GM18499 (cell line): ENCODE measurements around the gene LRP2.
A peak's percentile ranks its signal among the peaks of the same experiment; 100 is the strongest.
"Not testable (repeated sequence)": the region's sequence is repeated elsewhere in the genome, so short reads cannot be mapped to it uniquely, and the experiment has no call there.

ENCODE experiments used
- ATAC-seq: cut with Tn5 transposase; IDR thresholded peaks from one replicate; pipeline ENCODE4 v1.9.1; 2021; ENCODE audit warnings: moderate number of reproducible peaks; ENCODE audit not compliant: insufficient read depth, unreplicated experiment

Gene LRP2

DNA sequence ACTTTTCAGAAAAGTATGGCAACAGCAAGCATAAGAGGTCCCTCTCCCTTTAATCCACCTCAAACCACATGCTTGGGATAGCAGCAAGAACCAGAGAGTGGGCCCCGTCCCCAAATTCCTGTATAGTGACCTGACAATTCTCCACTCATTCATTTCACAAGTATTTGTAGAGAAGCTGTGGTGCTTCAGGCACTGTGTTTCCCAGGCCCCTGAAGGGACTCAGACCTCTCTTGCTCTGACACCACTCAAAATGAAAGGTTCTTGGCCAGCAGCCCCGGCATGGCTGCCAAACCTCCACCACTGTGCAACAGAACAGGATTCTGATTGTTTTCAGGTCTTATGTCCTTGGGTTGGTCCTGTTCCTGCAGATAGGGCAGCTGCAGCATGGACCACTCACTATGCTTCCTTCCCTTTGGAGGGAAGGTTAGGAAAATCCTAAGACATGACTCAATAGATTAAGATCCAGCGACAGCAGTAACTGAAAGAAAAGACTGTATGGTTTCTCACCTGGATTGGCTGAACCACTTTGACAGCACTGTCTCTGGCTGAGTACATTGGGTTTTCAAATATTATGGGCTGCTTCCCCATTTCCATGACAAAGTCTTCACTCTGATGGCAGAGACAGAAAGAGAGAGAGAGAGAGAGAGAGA is 225.3 kb downstream of the LRP2 start:
- no peak for ATAC-seq

DNA sequence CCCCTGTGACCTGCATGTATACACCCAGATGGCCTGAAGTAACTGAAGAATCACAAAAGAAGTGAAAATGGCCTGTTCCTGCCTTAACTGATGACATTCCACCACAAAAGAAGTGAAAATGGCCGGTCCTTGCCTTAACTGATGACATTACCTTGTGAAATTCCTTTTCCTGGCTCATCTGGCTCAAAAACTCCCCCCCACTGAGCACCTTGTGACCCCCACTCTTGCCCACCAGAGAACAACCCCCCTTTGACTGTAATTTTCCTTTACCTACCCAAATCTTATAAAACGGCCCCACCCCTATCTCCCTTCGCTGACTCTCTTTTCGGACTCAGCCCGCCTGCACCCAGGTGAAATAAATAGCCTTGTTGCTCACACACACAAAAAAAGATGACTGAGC is 225.9 kb downstream of the LRP2 start:
- ATAC-seq = not testable (repeated sequence)

DNA sequence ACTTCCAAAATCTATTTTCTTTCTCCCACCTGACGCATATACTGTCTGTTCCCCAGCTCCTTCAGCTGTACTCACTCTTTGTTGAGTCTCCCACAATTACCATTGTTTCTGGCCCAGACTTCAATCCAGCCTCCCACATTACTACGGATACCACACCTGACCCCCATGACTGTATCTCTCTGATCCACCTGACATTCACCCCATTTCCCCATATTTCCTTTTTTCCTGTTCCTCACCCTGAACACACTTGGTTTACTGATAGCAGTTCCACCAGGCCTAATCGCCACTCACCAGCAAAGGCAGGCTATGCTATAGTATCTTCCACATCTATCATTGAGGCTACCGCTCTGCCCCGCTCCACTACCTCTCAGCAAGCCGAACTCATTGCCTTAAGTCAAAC is 228.1 kb downstream of the LRP2 start:
- not testable (repeated sequence) for ATAC-seq

DNA sequence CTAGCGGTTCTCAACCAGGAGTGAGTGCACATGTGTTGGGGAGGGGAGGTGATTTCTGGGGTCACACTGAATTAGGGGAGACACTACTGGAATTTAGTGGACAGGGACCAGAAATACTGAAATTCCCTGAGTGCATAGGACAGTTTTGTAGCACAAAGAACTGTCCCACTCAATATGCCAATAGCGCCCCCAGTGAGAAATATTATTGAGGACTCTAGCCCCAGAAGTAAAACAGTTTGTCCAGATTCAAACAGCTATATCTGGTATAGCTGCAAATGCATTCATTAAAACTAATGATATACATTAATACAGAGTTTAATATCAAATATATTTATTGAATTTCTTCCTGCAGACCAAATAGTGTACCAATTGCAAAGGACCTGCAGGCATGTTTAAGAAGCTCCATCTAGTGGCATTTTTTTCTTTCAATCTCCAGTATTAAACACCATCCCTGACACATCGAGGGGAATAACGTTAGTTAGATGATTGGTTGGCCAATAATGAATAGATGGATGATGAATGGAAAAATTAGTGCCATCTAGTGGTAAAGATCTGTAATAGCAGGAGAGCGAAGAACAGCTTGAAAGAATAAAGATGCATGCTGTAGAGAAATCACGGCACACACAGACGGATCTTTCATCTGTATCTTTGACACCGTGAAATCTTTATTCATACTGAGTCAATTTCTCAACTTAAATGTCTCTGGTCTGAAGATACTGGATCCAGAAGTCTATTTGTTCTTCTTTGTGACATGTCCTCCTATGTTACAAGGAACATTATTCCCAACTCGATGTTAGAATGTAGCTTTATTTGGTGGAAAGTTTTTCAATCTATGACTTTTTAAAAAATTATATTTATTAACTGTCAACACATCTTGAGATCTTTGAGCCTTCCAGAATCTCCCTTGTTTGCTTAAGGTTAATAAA is 230.5 kb downstream of the LRP2 start:
- no peak for ATAC-seq

DNA sequence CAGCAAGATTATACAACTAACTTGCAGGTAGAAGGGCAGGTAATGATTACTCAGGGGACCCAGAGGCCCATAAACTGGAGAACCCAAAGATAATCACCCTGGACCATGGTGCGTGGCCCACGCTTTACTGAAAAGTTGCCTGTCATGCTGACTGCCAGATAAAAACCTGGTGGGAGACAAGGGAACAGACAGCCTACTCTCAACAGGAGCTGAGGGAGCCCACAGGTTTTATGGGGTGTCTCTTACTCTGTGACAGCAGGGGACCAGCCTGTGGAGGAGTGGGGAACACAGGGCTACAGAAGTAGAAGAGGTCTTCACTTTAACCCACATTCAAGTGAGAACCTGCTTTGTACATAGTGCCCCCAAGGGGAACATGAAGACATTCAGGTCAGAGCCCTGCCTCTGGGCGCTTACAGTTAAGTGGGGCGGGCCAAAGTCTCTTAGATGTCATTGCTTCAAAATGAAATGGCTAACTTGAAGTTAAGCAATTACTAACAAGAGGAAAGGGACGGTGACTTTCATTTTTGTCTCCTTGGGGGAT is 232.6 kb downstream of the LRP2 start:
- ATAC-seq = no peak

DNA sequence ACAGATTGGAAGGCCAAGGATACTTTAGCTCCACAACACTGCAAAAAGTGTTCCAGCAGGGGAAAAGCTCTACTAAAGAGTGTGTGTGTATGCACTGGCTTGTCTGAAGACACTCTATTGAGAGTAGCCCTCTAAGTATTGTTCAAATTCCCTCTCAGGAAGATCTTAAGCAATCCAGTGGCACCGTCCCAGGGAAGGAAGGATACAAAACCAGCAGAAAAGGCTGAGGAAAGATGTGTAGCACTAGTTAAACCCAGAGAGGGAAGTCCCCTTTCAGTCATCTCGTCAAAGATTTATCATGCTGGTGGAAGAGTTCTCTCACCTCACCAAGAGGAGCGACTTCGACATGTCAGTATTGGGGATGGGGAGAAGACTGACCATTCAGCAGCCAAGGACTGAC is 242.5 kb downstream of the LRP2 start:
- ATAC-seq = no peak

DNA sequence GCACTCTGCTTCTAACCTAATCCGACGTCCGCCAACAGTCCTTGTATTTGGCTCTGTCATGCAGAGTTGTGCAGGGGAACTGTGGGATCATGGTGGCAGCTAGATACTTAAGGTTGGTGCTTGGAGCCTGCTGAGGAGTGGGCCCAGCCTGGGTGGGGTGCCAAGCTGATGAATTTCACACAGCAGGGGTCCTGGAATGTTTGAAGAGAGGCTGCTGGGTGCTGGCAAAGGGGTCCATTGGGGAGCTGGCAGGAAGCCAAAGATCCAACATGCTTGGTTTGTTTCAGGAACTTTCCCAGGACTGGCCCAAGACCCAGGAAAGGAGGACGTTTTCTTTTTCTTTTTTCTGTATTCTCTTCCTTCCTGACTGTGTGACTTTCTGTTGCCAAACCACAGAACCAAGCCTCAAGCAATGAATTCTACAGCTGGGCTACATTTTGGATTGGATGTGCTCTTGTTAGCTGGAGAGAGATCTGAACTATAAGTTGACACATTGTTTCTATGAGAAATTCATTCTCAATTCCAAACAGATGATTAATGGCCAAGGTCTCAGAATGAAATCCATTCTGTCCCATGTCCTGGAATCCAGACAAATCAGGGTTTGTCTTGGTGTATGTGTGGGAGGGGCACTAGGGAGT is 243.1 kb downstream of the LRP2 start:
- ATAC-seq = no peak

DNA sequence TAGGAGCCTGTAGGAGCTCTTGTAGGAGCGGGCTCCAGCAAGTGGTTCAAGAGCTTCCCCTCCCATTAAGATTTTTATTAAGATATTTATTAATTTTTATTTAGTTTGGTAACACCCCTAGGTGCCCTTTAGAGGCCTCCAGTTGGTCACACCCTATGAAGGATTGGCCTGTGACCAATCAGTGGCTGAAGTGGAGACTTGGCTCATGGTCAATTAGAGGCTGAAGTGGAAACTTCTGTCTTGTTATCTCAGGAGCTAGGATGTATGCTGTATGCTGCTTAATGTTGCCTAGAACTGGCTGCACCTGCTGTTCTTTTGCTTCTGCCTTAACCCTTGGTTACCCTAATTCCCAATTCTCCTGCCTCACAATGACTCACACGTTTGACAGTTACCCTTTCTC is 244.3 kb downstream of the LRP2 start:
- ATAC-seq = no peak

DNA sequence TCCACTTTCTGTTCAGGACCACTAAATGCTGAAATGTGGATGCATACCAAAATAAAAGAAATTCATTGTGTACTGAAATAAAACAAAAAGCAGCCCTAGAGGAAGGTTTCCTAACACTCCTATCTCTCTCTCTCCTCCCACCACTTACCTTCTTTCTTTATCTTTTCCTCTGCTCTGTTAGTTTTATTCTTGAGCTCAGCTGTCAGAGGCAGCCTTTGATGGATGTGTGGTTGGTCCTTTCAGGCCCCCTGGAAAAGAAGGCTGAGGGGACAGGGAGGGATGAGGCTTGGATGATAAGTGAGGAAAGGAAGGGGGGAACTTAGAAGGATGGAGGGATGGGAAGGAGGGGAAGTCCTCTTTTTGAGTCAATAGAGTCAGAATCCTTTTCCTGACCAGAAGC is 245.3 kb downstream of the LRP2 start:
- ATAC-seq = no peak

DNA sequence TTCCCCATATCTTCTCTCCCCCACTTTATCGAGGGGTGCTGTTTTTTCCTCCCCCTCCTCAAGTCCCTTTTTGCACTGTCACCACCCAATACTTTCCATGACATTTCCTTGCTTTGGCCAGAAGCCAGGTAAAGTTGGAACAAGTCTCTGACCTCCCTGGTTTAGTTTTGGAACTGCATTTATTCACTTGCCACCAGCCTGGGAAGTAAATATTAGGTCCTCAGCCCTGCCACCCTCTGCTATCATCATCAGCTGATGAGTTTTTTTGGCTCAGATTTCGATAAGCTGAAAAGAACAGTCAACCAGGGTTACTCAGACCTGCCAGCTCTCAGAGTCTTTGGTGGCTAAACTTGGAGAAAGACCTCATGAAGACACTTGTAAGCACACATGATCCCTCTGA is 246.0 kb downstream of the LRP2 start:
- no peak for ATAC-seq

DNA sequence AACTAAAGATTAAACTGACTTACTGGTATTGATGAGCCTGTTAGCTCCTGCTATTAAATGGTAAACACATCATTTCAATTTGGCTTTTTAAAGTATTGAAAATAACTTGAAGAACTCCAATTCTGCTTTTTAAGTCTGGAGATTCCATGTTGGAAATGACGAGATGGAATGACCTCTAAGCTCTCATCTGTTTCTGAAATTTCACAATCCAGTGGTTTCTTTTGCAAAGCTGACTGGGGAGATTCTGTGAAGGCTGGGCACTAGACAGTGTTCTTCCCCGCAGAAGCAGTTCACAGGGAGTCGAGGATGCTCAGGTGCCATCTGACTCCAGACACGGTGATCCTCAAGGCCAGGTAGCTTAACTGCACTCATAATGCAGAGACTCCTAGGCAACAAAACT is 248.3 kb downstream of the LRP2 start:
- ATAC-seq = no peak

DNA sequence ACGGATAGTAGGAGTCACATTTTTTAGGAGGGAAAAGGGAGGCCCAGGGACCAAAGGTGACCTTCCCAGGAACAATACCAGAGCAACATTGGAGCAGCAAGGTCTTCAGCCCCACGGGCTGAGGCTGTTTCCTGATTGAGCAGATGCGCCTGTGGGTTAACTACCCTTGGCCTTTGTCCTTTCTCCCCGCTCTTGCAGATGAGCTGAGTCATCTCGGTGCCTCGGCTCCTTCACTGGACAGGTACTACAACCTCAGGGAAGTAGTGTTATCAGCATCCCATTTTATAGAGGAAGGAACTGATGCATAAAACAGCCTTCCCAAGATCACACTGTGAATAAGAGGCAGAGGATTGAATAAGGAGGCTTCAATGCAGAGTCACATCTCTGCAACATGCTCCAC is 249.5 kb downstream of the LRP2 start:
- ATAC-seq = no peak

DNA sequence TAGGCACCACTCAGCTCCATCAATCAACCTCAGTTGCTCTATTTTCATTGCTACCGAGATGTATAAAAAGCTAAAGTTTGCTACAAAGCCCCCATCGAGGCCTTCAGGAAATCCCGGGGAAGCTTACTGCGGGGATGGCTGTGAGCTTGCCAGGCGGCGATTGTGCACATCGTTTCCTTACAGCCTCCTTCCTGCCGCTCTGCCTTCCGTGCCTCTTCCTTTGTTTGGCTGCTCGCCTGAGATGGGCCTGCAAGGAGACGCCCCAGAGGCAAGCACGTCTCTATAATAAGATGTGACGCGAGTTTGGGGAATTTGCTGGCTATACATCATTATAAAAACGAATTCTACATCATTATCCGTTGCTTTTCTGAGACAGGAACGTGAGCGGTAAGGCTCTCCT is 251.4 kb downstream of the LRP2 start:
- ATAC-seq = no peak

DNA sequence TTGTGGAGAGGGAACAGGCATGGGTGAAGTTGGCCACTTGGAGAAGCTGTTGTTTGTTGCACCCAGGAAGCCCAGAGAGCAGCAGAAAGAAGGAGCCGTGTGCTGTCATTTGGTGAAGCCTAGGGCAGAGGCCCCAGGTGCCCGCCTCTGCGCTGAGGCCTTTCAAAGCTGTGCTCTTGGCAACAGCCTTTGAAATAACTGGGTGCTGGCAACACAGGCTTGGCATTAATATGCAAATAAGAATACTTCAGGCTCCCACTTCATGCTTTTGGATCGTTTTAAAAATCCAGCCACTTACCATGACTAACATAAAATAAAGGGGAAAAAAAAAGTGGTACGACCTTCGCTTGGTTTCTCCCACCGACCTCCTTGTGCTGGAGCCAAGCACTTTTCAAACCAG is 251.9 kb downstream of the LRP2 start:
- ATAC-seq = no peak

DNA sequence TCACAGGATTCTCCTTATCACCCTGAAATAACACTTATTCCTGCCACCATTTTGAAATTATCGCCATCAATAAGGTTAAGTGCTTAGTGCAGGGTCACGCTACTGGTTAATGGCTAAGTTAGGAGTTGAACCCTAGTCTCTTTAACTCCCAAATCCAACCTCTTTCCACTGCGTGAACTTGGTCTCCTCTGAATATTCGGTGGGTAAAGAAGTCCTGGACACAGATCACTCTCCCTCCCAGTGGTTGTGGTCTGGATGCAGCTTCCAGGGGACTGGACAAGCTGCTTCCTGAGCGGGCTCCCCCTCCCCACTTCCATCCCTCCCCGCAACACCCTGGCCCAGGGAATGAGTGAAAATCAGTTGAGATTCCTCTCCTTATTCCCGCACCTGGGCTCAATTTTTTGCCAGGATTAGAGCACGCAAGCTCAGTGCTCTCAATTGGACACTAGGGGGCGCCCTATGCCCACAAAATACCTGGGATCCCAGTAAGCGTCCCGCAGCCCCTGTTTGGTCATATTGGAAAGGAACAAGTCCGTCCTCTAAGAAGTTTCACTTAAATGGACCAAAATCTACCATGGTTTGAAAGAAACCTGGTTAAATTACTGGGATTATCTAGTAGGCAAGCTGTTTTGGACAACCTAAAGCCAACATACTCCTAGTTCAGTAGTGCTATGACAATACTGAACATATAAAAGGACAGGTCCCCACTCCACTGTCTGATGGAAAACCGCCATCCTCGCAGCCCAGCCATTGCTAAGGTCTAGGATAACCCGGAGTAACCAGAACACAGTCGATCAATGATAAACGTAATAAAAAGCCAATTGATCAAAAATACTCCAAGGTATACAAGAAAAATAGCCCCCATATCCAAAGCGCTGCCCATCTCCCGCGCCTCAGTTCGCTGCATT is 252.6 kb downstream of the LRP2 start:
- ATAC-seq = no peak

DNA sequence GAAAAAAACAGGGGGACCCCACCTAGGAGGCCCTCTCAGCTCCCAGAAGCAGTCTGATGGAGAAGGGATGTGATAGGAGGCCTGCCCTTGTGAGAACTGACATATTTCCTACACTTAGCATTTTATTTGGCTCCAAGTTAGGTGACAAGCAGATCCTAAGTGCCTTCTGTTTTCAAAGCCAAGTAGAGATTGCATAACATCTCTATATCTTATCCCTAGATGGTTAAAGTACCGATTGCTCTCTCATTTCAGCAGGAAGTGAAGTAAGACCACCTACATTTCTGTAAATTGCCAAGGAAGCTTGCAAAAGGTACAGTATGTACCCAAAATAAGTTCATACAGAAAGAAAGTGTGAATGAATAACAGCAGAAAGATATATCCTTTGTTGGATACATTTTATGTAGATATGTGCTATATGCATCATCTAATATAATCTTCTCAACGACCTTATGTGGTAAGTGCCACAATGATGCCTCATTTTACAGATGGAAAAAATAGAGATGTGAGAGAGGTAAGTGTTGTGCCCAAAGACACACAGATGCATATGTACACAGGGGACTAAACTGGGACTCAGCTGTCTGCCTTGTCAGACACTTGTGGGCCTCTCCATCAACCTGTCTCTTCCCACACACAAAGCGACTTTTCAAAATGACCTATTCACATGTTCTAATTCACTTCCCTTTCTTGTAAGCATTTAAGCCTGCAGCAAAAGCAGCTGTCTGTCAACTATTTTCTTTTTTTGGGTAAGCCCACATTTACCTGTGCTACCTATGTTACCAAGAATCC is 254.0 kb downstream of the LRP2 start:
- no peak for ATAC-seq

DNA sequence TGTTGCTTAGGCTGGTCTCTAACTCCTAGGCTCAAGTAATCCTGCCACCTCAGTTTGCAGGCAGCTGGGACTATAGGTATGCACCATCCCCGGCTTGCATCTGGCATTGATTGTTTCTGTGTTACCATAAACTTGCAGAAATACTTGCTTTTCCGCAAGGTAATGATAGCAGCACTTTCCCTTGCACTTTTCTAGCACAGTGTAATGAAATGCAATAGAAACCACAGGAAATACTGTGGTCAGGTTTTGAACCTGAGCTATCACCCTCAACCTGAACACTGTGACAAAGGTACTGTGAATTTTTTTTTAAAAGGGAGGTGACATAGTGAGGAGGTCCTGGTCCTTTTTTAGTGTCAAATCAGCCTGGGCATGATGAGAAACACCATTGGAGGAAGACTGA is 254.7 kb downstream of the LRP2 start:
- ATAC-seq = peak; percentile 85

DNA sequence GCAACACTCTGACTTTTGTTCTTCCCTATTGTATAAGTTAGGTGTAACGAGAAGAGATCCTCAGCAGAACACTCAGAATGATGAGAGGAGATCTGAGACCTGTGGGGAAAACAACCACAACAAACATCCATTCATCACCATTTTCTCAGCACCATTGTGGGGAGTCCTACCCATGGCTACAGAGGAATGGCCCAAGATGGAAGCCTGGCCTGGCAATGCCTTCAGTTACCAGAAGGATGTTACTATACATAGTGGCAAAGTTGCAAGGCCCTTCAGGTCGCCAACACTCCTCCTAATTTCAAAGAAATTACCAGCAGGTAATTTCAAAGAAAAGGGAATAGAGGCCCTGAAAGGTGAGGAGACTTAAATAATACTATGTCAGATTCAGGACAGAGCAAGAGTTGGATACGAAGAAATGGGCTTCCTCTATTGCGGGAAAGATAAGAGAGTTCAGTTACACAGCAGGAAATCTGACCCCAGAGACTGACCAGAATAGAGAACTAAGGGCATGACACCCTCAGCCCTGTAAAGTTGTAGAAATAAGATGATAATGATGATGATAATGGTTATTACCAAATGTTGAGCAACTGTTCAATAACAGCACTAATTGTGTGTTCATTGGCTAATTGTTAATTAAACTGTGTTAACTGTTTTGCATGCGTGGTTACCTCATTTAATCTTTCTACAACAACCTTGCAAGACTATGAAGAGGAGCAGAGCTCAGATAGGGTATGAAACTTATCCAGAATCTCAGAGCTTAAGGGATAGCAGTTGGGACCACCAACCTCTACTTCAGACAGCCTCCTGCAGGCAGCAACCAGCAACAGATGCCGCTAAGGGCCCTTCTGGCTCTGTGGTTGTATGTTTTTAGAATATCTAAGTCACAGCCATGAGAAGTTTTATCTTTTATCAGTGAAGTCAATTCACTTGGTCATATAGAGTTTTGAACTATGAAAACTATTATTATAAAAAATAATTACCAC is 255.5 kb downstream of the LRP2 start:
- no peak for ATAC-seq
